ENCODE results near the gene DEK.
"Not testable (repeated sequence)": the region's sequence is repeated elsewhere in the genome, so short reads cannot be mapped to it uniquely, and the experiment has no call there.

The DEK gene

GRCh38 chr6:18211338-18211737 lies 53.0 kb downstream of the DEK start:
- H3K9me3 Mint-ChIP-seq: no peaks in the 10 kb centered on the region
- H3K36me3 Mint-ChIP-seq (ENCODE audit: low read depth): peaks cover 34% of the 10 kb centered on the region
- no peak overlapping the region for H3K27ac Mint-ChIP-seq
- no peak for TF ChIP-seq CTCF (IDR thresholded peaks at IDR 0.05)
- DNase-seq: no peak
- peaks cover 8% of the 10 kb centered on the region for H3K4me1 Mint-ChIP-seq
- peaks cover 12% of the 10 kb centered on the region for H3K27me3 Mint-ChIP-seq (ENCODE audit: low read depth, poor library complexity)
- H3K4me3 Mint-ChIP-seq: no peak overlapping the region

GRCh38 chr6:18210707-18211106 lies 53.6 kb downstream of the DEK start:
- H3K27me3 Mint-ChIP-seq (ENCODE audit: low read depth, poor library complexity): peaks cover 12% of the 10 kb centered on the region
- TF ChIP-seq CTCF (IDR thresholded peaks at IDR 0.05): no peak
- peaks cover 8% of the 10 kb centered on the region for H3K4me1 Mint-ChIP-seq
- peaks cover 30% of the 10 kb centered on the region for H3K36me3 Mint-ChIP-seq (ENCODE audit: low read depth)
- H3K27ac Mint-ChIP-seq: no peak overlapping the region
- H3K4me3 Mint-ChIP-seq: no peak overlapping the region
- DNase-seq: no peak
- H3K9me3 Mint-ChIP-seq: no peaks in the 10 kb centered on the region

DNA sequence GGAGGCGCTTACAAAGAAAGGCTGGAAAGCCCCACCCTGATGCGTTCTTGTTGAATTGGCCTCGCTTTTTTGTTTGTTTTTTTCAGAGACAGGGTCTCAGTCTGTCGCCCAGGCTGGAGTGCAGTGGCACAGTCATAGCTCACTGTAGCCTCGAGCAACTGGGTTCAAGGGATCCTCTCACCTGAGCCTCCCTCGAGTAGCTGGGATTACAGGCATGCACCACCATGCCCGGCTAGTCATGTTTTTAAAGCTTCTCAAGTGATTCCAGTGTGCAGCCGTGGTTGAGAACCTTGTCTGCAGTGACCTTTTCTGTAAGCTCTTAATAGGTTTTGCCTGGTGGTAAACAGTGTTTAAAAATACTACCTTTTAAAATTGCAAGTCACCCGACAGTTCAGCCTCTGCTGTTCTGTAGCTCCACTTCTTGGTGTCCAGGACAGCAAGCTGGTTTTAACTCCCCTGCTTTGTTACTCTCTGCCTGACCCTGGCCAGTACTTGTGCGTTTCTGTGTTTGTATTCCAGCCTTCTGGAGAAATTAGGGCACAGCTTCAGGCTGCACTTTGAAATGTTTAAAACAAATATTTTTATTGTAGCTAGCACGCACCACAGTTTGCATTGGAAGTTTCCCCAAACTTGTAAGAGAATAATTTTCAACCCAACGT lies 54.7 kb downstream of the DEK start:
- no peak for DNase-seq
- no peaks in the 10 kb centered on the region for H3K9me3 Mint-ChIP-seq
- TF ChIP-seq CTCF (IDR thresholded peaks at IDR 0.05): no peak
- H3K27ac Mint-ChIP-seq: no peak overlapping the region
- no peak overlapping the region for H3K4me3 Mint-ChIP-seq
- H3K27me3 Mint-ChIP-seq (ENCODE audit: low read depth, poor library complexity): peaks cover 12% of the 10 kb centered on the region
- peaks cover 8% of the 10 kb centered on the region for H3K4me1 Mint-ChIP-seq
- H3K36me3 Mint-ChIP-seq (ENCODE audit: low read depth): peaks cover 24% of the 10 kb centered on the region

DNA sequence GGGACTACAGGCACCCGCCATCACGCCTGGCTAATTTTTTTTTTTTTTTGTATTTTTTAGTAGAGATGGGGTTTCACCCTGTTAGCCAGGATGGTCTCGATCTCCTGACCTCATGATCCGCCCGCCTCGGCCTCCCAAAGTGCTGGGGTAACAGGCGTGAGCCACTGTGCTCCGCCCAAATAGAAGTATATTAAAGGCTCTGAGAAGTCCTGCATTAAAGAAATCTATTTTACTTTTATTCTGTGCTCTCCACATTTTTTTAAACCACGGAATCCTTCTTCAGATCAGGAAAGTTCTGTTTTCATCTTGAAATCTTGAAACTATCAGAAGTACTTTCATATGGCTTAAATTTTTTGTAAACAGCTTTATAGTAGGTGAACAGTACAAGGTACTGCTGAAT lies 55.6 kb downstream of the DEK start:
- not testable (repeated sequence) for H3K27ac Mint-ChIP-seq; H3K4me1 Mint-ChIP-seq; H3K4me3 Mint-ChIP-seq; H3K27me3 Mint-ChIP-seq (ENCODE audit: low read depth, poor library complexity); H3K9me3 Mint-ChIP-seq; DNase-seq
- H3K36me3 Mint-ChIP-seq (ENCODE audit: low read depth): peaks cover 18% of the 10 kb centered on the region

DNA sequence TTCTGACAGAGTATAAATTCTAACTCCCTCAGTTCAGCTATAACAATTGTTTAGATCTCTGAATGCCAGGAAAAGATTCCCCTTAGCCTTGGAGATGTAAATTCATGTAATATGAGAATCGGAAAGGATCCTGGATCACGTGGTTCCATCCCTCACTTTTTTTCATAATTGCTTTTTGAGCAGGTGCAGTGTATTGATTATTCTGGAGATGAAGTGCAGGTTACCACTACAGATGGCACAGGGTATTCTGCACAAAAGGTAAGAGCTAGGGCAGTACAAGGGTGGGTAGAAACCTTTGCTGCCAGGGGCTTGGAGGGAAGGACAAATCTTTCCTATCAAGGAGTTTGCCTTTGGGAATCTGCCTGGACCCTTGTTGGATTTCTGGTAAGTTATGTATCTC lies 56.4 kb downstream of the DEK start:
- no peak for TF ChIP-seq CTCF (IDR thresholded peaks at IDR 0.05)
- Mint-ChIP-seq H3K27me3 (ENCODE audit: low read depth, poor library complexity) (peaks cover 9% of the 10 kb centered on the region), H3K27ac (no peak overlapping the region), H3K4me1 (no peaks in the 10 kb centered on the region), H3K4me3 (no peak overlapping the region), H3K9me3 (no peaks in the 10 kb centered on the region), H3K36me3 (ENCODE audit: low read depth) (peaks cover 18% of the 10 kb centered on the region)
- DNase-seq: no peak

DNA sequence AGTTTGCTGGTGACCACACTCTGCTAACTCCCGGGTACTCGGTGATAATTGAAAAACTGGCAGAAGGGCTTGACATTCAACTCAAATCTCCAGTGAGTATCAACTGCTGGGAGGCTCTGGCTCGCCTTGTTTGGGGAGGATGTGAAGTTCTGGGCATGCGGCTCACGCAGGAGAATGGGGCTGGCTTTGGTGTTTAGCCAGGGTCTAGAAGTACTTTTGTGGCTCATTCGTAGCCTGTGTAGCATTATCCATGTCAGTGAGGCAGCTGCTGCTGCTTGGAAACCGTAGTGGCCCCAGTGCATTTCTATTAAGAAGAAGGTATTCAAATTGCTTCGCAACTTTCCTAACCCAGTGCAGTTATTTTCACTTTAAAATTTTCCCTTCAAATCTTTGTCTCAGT lies 56.9 kb downstream of the DEK start:
- Mint-ChIP-seq H3K27me3 (ENCODE audit: low read depth, poor library complexity) (peaks cover 9% of the 10 kb centered on the region), H3K36me3 (ENCODE audit: low read depth) (peaks cover 18% of the 10 kb centered on the region), H3K9me3 (no peaks in the 10 kb centered on the region), H3K4me3 (no peak overlapping the region), H3K27ac (no peak overlapping the region), H3K4me1 (no peaks in the 10 kb centered on the region)
- DNase-seq: no peak
- no peak for TF ChIP-seq CTCF (IDR thresholded peaks at IDR 0.05)
